A172 (cell line): ENCODE data around the gene ERFE. TPM values are rescaled to one million over a fixed set of nuclear protein-coding genes. Genes with fewer than 3 reads are reported as not detected.

Source experiments
- DNase-seq: peaks from one replicate; pipeline ENCODE4 v3.0.0-alpha.2; 2015; ENCODE audit warnings: low spot score
- total RNA-seq: library from RNA; depleted of rRNA; stranded (reverse); fragments of >200 nt; shearing (Covaris generic); gene quantifications from 2 replicates; pipeline ENCODE4 v1.2.3, GENCODE V29; 2014

ERFE gene
- total RNA-seq, 1 experiment from 2014 or later, result 31.3 TPM

GRCh38 chr2:238126338-238126737, 32.4 kb upstream of the ERFE start:
- DNase-seq, result no peak

DNA sequence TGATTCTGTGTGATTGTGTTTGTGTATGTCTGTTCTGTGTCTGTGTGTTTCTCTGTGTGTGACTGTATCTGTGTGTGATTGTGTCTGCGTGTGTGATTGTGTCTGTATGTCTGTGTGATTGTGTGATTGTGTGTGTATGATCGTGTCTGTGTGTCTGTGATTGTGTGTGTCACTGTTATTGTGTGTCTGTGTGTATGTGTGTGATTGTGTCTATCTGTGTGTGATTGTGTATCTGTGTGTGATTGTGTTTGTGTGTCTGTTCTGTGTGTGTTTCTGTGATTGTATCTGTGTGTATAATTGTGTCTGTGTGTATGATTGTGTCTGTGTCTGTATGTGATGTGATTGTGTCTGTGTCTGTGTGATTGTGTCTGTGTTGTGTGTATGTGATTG, 32.0 kb upstream of the ERFE start:
- no peak for DNase-seq

- DNase-seq, result no peak
Measured at GRCh38 chr2:238127165-238128060, 31.4 kb upstream of the ERFE start.

- no peak for DNase-seq
Measured at GRCh38 chr2:238128061-238128440, 30.7 kb upstream of the ERFE start.

- no peak for DNase-seq
Measured at GRCh38 chr2:238128534-238129001, 30.2 kb upstream of the ERFE start.

GRCh38 chr2:238129166-238130010, 29.4 kb upstream of the ERFE start:
- DNase-seq, result no peak

GRCh38 chr2:238130111-238130695, 28.6 kb upstream of the ERFE start:
- no peak for DNase-seq

DNA sequence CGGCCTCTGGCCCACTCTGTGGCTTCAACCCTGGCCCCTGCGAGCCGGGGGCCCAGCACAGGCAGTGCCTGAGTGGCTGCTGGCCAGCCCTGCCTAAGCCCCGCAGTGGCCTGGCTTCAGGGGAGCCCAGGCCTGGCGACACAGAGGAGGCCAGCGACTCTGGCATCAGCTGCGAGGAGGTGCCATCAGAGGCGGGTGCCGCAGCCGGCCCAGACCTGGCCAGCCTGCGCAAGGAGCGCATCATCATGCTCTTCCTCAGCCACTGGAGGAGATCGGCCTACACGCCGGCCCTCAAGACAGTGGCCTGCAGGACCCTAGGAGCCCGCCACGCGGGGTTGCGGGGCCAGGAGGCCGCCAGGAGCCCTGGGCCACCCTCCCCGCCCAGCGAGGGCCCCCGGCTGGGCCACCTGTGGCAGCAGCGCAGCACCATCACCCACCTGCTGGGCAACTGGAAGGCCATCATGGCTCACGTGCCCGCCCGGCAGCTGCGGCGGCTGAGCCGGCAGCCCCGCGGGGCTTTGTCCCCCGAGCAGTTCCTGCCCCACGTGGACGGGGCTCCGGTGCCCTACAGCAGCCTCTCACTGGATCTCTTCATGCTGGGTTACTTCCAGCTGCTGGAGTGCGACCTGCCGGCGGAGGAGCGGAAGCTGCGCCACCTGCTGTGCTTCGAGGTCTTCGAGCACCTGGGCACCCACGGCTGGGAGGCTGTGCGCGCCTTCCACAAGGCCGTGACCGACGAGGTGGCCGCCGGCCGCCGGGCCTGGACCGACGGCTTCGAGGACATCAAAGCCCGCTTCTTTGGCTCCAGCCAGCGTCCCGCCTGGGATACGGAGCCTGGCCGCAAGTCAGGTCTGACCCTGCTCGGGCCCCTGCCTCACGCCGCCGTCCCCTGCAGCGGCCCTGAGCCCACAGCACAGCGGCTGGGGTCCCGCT, 27.8 kb upstream of the ERFE start:
- DNase-seq, result no peak

DNA sequence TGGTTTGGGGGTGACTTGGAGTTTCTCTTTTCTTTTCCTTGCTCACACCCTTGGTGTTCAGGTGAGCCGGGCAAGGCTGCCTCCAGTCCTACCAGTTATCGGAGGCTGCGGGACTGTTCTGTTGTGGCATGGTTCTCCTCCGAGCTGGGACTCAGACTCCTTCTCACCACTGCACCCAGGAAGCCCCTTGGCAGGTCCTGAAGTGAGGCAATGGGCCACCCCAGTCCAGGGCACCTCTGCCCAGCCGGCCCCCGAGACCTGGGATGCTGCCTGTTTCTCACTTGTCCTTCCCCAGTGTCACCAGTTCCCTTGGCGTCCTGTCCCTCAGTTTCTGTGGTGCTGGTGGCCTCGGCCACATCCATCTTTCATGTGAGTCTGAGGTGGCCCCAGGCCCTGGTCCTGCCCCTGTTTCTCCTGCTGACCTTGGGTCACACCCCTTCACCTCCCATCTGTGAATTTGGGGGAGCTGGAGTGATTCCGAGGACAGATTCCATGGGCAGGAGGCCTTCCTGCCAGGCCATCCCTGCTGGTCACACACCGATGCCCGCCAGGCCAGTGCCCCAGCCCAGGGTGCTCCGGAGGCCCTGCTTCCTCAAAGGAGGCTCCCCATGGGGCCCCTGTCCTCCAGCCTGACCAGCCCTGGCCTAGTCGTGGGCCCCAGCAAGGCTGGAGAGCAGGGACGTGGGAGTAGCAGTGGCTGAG, 26.9 kb upstream of the ERFE start:
- DNase-seq, result no peak

GRCh38 chr2:238132463-238133450, 26.0 kb upstream of the ERFE start:
- no peak for DNase-seq

GRCh38 chr2:238133499-238134392, 25.0 kb upstream of the ERFE start:
- no peak for DNase-seq

DNA sequence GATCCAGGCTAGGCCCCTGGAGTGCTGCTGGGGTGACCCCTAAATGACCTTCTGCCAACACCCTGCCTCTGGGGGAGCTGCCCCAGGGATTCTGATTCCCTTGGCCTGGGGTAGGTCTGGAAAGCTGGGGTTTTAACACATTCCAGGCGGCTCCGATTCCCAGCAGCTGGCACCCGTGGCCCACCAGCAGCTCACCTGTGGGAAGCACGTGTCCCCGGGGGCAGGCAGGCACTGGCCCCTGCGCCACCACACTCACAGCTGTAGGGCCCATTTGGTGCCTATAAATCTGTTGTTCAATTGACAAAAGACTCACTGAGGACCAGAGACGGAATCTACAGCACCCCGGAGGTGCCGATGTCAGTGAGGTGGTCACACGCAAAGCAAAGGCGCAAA, 24.4 kb upstream of the ERFE start:
- DNase-seq, result no peak

DNA sequence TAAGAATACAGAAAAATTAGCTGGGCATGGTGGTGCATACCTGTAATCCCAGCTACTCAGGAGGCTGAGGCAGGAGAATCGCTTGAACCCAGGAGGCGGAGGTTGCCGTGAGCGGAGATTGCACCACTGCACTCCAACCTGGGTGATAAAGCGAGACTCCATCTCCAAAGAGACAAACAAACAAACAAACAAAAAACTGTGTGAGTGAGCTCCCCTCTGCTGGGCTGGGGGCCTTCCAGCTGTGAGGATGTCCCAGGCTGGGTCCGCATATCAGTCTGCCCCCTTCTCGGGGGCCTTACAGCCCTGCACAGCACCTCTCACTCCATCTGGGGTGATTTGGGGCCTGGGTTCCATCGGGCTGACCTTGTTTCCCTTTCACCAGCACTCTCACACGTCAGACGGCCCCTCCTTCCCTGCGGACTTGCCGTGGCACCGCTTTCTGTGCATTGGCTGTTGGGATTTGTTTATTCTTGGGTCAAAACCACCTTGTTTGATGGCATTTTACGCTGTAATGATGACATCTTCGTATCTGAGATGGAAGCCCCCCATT, 23.1 kb upstream of the ERFE start:
- DNase-seq, result no peak

DNA sequence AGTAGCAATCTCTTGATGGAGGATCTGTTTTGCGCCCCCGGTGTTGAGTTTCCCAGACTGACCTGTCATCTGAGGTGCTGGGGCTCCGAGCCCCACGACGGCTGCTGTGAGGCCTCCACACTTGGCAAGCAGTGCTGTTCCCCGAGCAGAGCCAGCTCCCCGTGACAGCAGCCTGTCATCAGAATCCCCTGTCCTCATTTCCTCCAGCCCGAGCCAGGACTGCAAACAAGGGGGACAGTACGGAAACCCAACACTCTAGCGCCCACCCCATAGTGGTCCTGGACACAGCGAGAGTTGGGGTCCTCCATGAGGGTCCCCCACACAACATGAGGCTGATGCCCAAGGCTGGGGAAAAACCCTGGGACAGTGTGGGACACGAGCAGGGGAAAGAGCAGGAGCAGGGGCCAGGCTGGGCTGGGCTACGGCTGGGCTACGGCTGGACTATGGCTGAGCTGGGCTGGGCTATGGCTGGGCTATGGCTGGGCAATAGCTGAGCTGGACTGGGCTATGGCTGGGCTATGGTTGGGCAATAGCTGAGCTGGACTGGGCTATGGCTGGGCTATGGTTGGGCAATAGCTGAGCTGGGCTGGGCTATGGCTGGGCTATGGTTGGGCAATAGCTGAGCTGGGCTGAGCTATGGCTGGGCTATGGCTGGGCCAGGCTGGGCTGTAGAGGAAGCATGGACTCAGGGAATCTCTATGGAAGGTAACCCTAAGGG, 21.8 kb upstream of the ERFE start:
- no peak for DNase-seq

GRCh38 chr2:238137885-238138284, 20.9 kb upstream of the ERFE start:
- no peak for DNase-seq

DNA sequence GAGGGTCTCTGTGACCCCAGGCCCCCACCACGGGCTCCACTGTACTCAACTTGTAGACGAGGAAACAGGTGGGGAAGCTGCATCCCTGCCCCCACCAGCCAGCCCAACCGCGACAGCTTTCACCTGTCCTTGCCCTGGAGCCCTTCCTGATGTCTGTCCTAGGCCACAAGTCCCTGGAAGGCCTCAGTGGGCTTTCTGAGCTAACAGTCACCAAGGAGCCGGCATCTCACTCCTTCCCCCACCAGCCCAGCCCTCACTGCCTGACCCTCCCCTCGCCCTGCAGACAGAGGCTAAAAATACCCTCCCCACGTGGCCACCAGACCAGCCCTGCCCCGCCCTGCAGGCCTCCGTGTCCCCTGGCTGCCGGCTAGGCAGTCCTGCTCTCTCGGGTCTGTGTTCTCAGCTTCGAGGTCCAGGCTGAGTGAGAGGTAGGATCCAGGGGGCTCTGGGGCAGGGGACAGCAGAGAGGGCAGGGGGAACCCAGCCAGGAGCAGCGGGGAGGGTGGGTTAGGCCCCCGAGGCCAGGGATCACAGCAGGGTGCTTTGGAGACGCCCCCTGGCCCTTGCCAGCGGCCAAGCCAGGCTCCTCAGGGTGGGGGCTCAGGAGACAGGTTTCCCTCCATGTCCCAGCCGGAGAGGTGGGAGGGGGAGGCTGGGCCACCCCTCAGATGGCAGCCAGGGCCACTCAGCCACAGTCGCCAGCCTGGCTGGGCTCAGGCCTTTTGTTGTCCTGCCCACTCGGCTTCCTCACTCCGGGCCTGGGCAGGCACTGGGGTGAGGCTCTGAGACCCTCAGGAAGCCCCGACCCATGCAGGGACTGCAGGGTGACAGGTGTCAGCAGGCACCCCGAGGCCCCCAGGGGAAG, 20.2 kb upstream of the ERFE start, which contains the start of gene KLHL30:
Gene KLHL30 (plus strand): TSS at position 338 of the 865 bp plus-strand sequence. CDS start 2,087 bp downstream, outside the sequence.
- peak; percentile 46 for DNase-seq
